Chondrocyte (in vitro differentiated cells): ENCODE measurements around the gene ABL1. TPM values are rescaled to one million over a fixed set of nuclear protein-coding genes. Genes with fewer than 3 reads are reported as not detected.
"Not testable (repeated sequence)": the region's sequence is repeated elsewhere in the genome, so short reads cannot be mapped to it uniquely, and the experiment has no call there.

Source experiments
- DNase-seq: peaks from one replicate; pipeline ENCODE4 v3.0.0; 2021; ENCODE audit warnings: mixed read lengths, low spot score
- H3K27ac Mint-ChIP-seq: one replicate; pipeline ENCODE4 v1.8.0; 2021; ENCODE audit warnings: mild to moderate bottlenecking, moderate library complexity, mixed read lengths; ENCODE audit not compliant: unreplicated experiment
- H3K27me3 Mint-ChIP-seq: 2 replicates; pipeline ENCODE4 v1.8.0; 2021; ENCODE audit warnings: low read depth, mixed read lengths
- H3K36me3 Mint-ChIP-seq: 2 replicates; pipeline ENCODE4 v1.8.0; 2021; ENCODE audit warnings: low read depth, mixed read lengths
- H3K4me1 Mint-ChIP-seq: 2 replicates; pipeline ENCODE4 v1.8.0; 2021; ENCODE audit warnings: low read depth, mild to moderate bottlenecking, mixed read lengths
- H3K4me3 Mint-ChIP-seq: one replicate; pipeline ENCODE4 v1.8.0; 2021; ENCODE audit warnings: mild to moderate bottlenecking, moderate library complexity, mixed read lengths; ENCODE audit not compliant: unreplicated experiment
- H3K9me3 Mint-ChIP-seq: 2 replicates; pipeline ENCODE4 v1.8.0; 2021; ENCODE audit warnings: low read depth, mixed read lengths
- CTCF ChIP-seq: fragments of 200-600 bp; sonication (generic); IDR thresholded peaks from 2 replicates; pipeline ENCODE4 v1.5.0; 2021; ENCODE audit warnings: antibody characterized with exemption, mild to moderate bottlenecking, moderate library complexity
- total RNA-seq: library from RNA; stranded (reverse); gene quantifications from 3 replicates; pipeline ENCODE4 v1.2.1, GENCODE V29; 2021

Gene ABL1
- total RNA-seq, 1 donor from 2014 or later: 93.7 TPM

- peak overlapping the region; percentile 61 for H3K4me3 Mint-ChIP-seq
- H3K9me3 Mint-ChIP-seq: no peaks in the 10 kb centered on the region
- peak overlapping the region; percentile 97 for H3K27ac Mint-ChIP-seq
- H3K27me3 Mint-ChIP-seq: no peaks in the 10 kb centered on the region
- no peaks in the 10 kb centered on the region for H3K36me3 Mint-ChIP-seq
- peaks cover 74% of the 10 kb centered on the region for H3K4me1 Mint-ChIP-seq
- TF ChIP-seq CTCF: peak; percentile 68
- DNase-seq: no peak
Measured at GRCh38 chr9:130847306-130848217, 12.5 kb downstream of the ABL1 start.

- H3K36me3 Mint-ChIP-seq, H3K9me3 Mint-ChIP-seq, DNase-seq, H3K4me3 Mint-ChIP-seq, H3K27me3 Mint-ChIP-seq: not testable (repeated sequence)
- Mint-ChIP-seq H3K27ac (peak overlapping the region; percentile 97), H3K4me1 (peaks cover 69% of the 10 kb centered on the region)
Measured at GRCh38 chr9:130848514-130848913, 13.5 kb downstream of the ABL1 start.

GRCh38 chr9:130849356-130849755 is 14.3 kb downstream of the ABL1 start:
- H3K9me3 Mint-ChIP-seq: no peaks in the 10 kb centered on the region
- H3K27ac Mint-ChIP-seq: peak overlapping the region; percentile 70
- no peak overlapping the region for H3K4me3 Mint-ChIP-seq
- H3K4me1 Mint-ChIP-seq: peaks cover 66% of the 10 kb centered on the region
- H3K36me3 Mint-ChIP-seq: no peaks in the 10 kb centered on the region
- no peak for DNase-seq
- no peak for TF ChIP-seq CTCF
- no peaks in the 10 kb centered on the region for H3K27me3 Mint-ChIP-seq

- no peak overlapping the region for H3K27ac Mint-ChIP-seq
- no peak for TF ChIP-seq CTCF
- no peaks in the 10 kb centered on the region for H3K27me3 Mint-ChIP-seq
- no peak overlapping the region for H3K4me3 Mint-ChIP-seq
- no peaks in the 10 kb centered on the region for H3K9me3 Mint-ChIP-seq
- DNase-seq: no peak
- H3K4me1 Mint-ChIP-seq: peaks cover 44% of the 10 kb centered on the region
- H3K36me3 Mint-ChIP-seq: peaks cover 11% of the 10 kb centered on the region
Measured at GRCh38 chr9:130852801-130853200, 17.7 kb downstream of the ABL1 start.

- Mint-ChIP-seq H3K4me1 (peaks cover 50% of the 10 kb centered on the region), H3K27ac (peak overlapping the region; percentile 22), H3K9me3 (no peaks in the 10 kb centered on the region), H3K27me3 (no peaks in the 10 kb centered on the region), H3K4me3 (no peak overlapping the region), H3K36me3 (peaks cover 11% of the 10 kb centered on the region)
- TF ChIP-seq CTCF: no peak
- no peak for DNase-seq
Measured at GRCh38 chr9:130854092-130854491, 19.0 kb downstream of the ABL1 start.

- DNase-seq: no peak
- H3K4me3 Mint-ChIP-seq: no peak overlapping the region
- no peak for TF ChIP-seq CTCF
- H3K9me3 Mint-ChIP-seq: no peaks in the 10 kb centered on the region
- no peak overlapping the region for H3K27ac Mint-ChIP-seq
- peaks cover 11% of the 10 kb centered on the region for H3K36me3 Mint-ChIP-seq
- no peaks in the 10 kb centered on the region for H3K27me3 Mint-ChIP-seq
- H3K4me1 Mint-ChIP-seq: peaks cover 48% of the 10 kb centered on the region
Measured at GRCh38 chr9:130854835-130855234, 19.8 kb downstream of the ABL1 start.
